ENCODE results near the gene FAM3C.

- TF ChIP-seq CTCF (IDR thresholded peaks at IDR 0.05 in 2 of 3, conservative IDR thresholded peaks at IDR 0.05 in 1 of 3; ENCODE audit: borderline replicate concordance in 1 of 3, insufficient read depth in 1 of 3, low read depth in 2 of 3, low read length in 2 of 3) (no peak), EGR1 (IDR thresholded peaks at IDR 0.05; ENCODE audit: low read depth) (no peak), TCF7L2 (IDR thresholded peaks at IDR 0.05; ENCODE audit: borderline replicate concordance, extremely low read depth, insufficient read depth, insufficient read length) (no peak), POLR2A (IDR thresholded peaks at IDR 0.05; ENCODE audit: borderline replicate concordance, extremely low read depth, insufficient read depth, insufficient read length) (no peak), EZH2phosphoT487 (IDR thresholded peaks at IDR 0.05; ENCODE audit: borderline replicate concordance) (no peak), JUND (IDR thresholded peaks at IDR 0.05) (no peak)
These were observed 91.0 kb downstream of the FAM3C start for GRCh38 chr7:121305109-121305508.
